ENCODE results near the gene TNIP3. TPM values are rescaled to one million over a fixed set of nuclear protein-coding genes. Genes with fewer than 3 reads are reported as not detected.

TNIP3 gene
- total RNA-seq, 2 donors from 2014 or later: not detected

DNA sequence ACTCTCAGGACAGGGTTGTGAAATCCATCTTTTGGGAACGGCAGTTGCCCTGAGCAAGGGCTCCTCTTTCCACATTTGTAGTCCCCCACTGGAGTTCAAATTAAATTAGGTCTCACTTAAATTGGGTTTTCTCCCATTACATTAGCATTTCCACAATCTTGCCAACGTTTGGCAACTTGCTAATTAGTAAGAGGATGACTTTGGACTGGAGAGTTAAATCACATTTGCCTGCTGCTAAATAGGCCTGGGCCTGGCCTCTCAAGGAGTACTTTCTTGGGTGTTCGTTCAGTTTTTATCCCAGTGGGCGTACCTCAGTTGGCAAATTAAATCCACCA, 33.8 kb downstream of the TNIP3 start:
- no peak for ATAC-seq
- Histone ChIP-seq H3K36me3 (replicated peaks in 1 of 2; ENCODE audit: insufficient read depth in 1 of 2, low read depth in 2 of 2) (no peaks in the 10 kb centered on the region), H3K27ac (no peak overlapping the region), H3K27me3 (no peaks in the 10 kb centered on the region), H3K9me3 (no peaks in the 10 kb centered on the region), H3K4me3 (no peak overlapping the region), H3K4me1 (no peaks in the 10 kb centered on the region)
- no peak for DNase-seq
- TF ChIP-seq POLR2A (IDR thresholded peaks at IDR 0.05): no peak
- TF ChIP-seq, protein P1, sequence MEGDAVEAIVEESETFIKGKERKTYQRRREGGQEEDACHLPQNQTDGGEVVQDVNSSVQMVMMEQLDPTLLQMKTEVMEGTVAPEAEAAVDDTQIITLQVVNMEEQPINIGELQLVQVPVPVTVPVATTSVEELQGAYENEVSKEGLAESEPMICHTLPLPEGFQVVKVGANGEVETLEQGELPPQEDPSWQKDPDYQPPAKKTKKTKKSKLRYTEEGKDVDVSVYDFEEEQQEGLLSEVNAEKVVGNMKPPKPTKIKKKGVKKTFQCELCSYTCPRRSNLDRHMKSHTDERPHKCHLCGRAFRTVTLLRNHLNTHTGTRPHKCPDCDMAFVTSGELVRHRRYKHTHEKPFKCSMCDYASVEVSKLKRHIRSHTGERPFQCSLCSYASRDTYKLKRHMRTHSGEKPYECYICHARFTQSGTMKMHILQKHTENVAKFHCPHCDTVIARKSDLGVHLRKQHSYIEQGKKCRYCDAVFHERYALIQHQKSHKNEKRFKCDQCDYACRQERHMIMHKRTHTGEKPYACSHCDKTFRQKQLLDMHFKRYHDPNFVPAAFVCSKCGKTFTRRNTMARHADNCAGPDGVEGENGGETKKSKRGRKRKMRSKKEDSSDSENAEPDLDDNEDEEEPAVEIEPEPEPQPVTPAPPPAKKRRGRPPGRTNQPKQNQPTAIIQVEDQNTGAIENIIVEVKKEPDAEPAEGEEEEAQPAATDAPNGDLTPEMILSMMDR (IDR thresholded peaks at IDR 0.05): no peak
- 63 to 71% methylated on average over 4 of the region's 4 CpGs for WGBS, 2 donors
- intact Hi-C loops (cut with DNase I): no loop called here

DNA sequence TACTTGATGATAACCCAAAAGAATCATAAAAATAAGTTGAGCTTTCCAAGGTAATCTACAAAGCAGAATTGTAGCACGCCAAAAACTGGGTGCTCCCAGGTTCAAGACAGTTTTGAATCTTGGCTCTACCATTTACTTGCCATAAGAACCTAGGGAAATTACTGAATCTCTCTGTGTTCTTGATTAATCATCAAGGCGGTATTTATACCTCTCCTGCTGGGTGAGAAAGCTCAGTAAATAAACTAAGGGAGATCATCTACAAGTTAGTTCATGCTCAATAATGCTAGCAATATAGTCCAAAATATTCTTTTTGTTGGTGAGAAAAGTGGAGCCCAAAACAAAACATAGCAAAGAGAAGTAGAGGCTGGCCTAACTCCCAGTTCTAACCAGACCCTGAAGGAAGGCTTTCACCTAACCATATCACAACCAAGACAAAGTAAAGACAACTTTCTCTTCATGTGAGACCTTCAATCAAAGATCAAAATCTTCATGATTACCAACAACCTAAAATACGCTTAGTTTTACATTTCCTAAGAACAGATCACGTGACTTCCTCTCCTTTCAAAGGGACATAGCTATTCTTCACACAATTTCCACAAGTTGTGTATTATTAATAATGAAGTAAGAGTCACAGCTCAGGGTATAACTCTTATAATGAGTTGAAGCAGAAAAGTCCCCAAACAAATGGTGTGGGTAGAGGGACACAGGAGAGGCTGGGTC, 34.4 kb downstream of the TNIP3 start:
- H3K9me3 ChIP-seq: no peaks in the 10 kb centered on the region
- no peak overlapping the region for H3K27ac ChIP-seq
- H3K27me3 ChIP-seq: no peaks in the 10 kb centered on the region
- intact Hi-C loops (cut with DNase I): no loop called here
- no peaks in the 10 kb centered on the region for H3K36me3 ChIP-seq (replicated peaks in 1 of 2; ENCODE audit: insufficient read depth in 1 of 2, low read depth in 2 of 2)
- H3K4me3 ChIP-seq: no peak overlapping the region
- H3K4me1 ChIP-seq: no peaks in the 10 kb centered on the region
- ATAC-seq (no peak), DNase-seq (no peak)
- TF ChIP-seq POLR2A (IDR thresholded peaks at IDR 0.05): no peak
- TF ChIP-seq, protein P1 (IDR thresholded peaks at IDR 0.05): no peak
- WGBS, 2 donors: 82 to 83% methylated on average over 4 of the region's 4 CpGs

DNA sequence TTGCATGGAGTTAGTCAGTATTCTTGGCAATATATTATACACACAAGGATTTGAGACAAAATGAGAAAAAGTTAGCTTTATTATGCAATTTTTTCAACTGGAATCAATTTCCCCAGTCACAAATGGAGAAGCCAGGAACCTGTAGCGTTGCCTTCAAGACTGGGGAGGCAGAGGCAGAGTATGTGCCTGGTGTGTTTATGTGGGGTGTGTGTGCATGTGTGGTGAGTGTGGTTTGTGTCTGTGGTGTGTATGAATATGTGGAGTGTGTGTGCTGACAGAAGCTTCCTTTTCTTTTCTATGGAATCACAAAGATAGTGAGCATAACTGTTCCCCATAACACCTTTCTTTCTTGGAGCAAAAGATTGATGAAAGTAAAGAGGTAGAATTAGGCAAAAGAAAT, 37.0 kb downstream of the TNIP3 start:
- Histone ChIP-seq H3K27me3 (no peaks in the 10 kb centered on the region), H3K36me3 (replicated peaks in 1 of 2; ENCODE audit: insufficient read depth in 1 of 2, low read depth in 2 of 2) (no peaks in the 10 kb centered on the region), H3K9me3 (no peaks in the 10 kb centered on the region), H3K4me1 (no peaks in the 10 kb centered on the region), H3K4me3 (no peak overlapping the region), H3K27ac (no peak overlapping the region)
- TF ChIP-seq POLR2A (IDR thresholded peaks at IDR 0.05): no peak
- TF ChIP-seq, protein P1 (IDR thresholded peaks at IDR 0.05): no peak
- no peak for DNase-seq
- WGBS, 2 donors: 87 to 93% methylated on average over 1 of the region's 1 CpG
- intact Hi-C loops (cut with DNase I): no loop called here
- ATAC-seq: no peak

DNA sequence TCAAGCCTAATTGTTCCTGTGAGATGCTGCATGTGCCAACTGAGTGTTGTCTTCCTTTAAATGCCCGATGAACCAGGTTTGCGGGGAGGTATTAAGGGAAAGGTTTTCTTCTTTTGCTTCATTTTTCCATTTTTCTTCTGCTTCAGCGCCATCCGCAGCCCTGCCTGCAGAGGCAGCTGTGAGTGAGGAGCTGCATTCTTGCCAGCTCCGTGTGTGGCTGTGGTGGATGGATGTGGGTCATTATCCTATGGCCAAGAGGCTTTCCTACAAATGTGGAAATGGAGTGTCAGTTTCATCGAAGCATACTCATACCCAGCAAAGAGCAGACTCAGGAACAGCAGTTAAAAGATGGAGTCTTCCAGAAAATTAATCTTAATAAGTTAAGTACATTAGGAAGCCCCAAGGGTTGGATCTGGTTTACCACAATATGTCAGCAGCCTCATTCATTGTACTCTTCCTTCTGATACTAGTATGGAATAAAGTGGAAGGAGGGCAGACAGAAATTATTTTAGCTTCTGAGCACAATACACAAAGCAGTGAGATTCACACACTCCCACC, 37.6 kb downstream of the TNIP3 start:
- 81 to 83% methylated on average over 6 of the region's 6 CpGs for WGBS, 2 donors
- ATAC-seq: no peak
- no peaks in the 10 kb centered on the region for H3K9me3 ChIP-seq
- no peak overlapping the region for H3K27ac ChIP-seq
- no peaks in the 10 kb centered on the region for H3K27me3 ChIP-seq
- H3K4me1 ChIP-seq: no peaks in the 10 kb centered on the region
- no peaks in the 10 kb centered on the region for H3K36me3 ChIP-seq (replicated peaks in 1 of 2; ENCODE audit: insufficient read depth in 1 of 2, low read depth in 2 of 2)
- TF ChIP-seq POLR2A (IDR thresholded peaks at IDR 0.05): no peak
- TF ChIP-seq, protein P1 (IDR thresholded peaks at IDR 0.05): no peak
- DNase-seq: no peak
- intact Hi-C loops (cut with DNase I): no loop called here
- H3K4me3 ChIP-seq: no peak overlapping the region

DNA sequence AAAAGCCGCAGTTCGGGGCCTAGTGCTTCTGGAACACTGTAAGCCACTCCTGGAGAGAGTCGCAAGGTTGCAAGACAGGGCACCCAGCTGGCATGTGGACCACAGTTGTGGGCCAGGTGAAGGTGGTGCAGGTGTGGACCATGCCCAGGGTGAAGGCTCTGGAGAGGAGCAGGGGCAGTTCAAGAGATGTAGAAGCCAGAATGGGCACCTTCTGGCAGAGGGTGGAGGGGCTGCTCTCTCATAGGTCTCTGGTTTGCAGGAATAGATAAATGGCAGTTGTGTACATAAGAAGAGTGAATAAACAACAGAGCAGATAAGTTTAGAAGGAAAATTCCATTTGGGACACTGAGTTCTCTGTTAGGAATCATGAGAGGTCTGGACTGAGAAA, 38.6 kb downstream of the TNIP3 start:
- no peak for TF ChIP-seq POLR2A (IDR thresholded peaks at IDR 0.05)
- no peaks in the 10 kb centered on the region for H3K27me3 ChIP-seq
- DNase-seq: no peak
- no peak overlapping the region for H3K27ac ChIP-seq
- H3K4me1 ChIP-seq: no peaks in the 10 kb centered on the region
- no peaks in the 10 kb centered on the region for H3K9me3 ChIP-seq
- no peak overlapping the region for H3K4me3 ChIP-seq
- 85 to 98% methylated on average over 3 of the region's 3 CpGs for WGBS, 2 donors
- no peaks in the 10 kb centered on the region for H3K36me3 ChIP-seq (replicated peaks in 1 of 2; ENCODE audit: insufficient read depth in 1 of 2, low read depth in 2 of 2)
- ATAC-seq: no peak
- intact Hi-C loops (cut with DNase I): no loop called here
